ENCODE measurements around the gene SLC5A11. TPM values are rescaled to one million over a fixed set of nuclear protein-coding genes. Genes with fewer than 3 reads are reported as not detected.

Gene SLC5A11
- polyA plus RNA-seq, 1 experiment: not detected

- POLR2A ChIA-PET: no interaction called here
- Histone ChIP-seq H3K27ac (ENCODE audit: low read depth, low read length) (no peak overlapping the region), H3K9me3 (ENCODE audit: control insufficient read depth, insufficient read depth, low read length) (no peaks in the 10 kb centered on the region; the same call in 1 of the 2 replicates), H3K4me3 (ENCODE audit: low read depth, low read length) (no peak overlapping the region), H3K27me3 (ENCODE audit: control insufficient read depth, insufficient read depth, low read length) (no peaks in the 10 kb centered on the region)
- CTCF ChIA-PET: interaction anchor here (0.6 to 1.9 kb wide), 3 partner anchors 9 to 298 kb away, joined by 3 to 8 read pairs (median 4); no protein-coding TSS in a partner anchor
- TF ChIP-seq CTCF (IDR thresholded peaks at IDR 0.05; ENCODE audit: low read depth, low read length): no peak
- DNase-seq (ENCODE audit: low read depth, low spot score): no peak
Observed at GRCh38 chr16:24825696-24826095, 20.1 kb upstream of the SLC5A11 start.

GRCh38 chr16:24826096-24826690 is 19.6 kb upstream of the SLC5A11 start:
- POLR2A ChIA-PET: no interaction called here
- no peaks in the 10 kb centered on the region for H3K27me3 ChIP-seq (ENCODE audit: control insufficient read depth, insufficient read depth, low read length)
- no peaks in the 10 kb centered on the region; the same call in 1 of the 2 replicates for H3K9me3 ChIP-seq (ENCODE audit: control insufficient read depth, insufficient read depth, low read length)
- H3K4me3 ChIP-seq (ENCODE audit: low read depth, low read length): no peak overlapping the region
- TF ChIP-seq CTCF (IDR thresholded peaks at IDR 0.05; ENCODE audit: low read depth, low read length): no peak
- no peak overlapping the region for H3K27ac ChIP-seq (ENCODE audit: low read depth, low read length)
- CTCF ChIA-PET: interaction anchor here (0.6 to 1.9 kb wide), 4 partner anchors 8 to 299 kb away, joined by 3 to 8 read pairs (median 6); no protein-coding TSS in a partner anchor
- DNase-seq (ENCODE audit: low read depth, low spot score): no peak

- H3K4me3 ChIP-seq (ENCODE audit: low read depth, low read length): no peak overlapping the region
- H3K9me3 ChIP-seq (ENCODE audit: control insufficient read depth, insufficient read depth, low read length): no peaks in the 10 kb centered on the region; the same call in 1 of the 2 replicates
- DNase-seq (ENCODE audit: low read depth, low spot score): no peak
- no peak overlapping the region for H3K27ac ChIP-seq (ENCODE audit: low read depth, low read length)
- ChIA-PET CTCF (interaction anchor here (1.9 kb wide), 1 partner anchor 247 kb away, joined by 4 read pairs; no protein-coding TSS in a partner anchor), POLR2A (interaction anchor here (0.7 kb wide), 1 partner anchor 193 kb away, joined by 3 read pairs; no protein-coding TSS in a partner anchor)
- no peaks in the 10 kb centered on the region for H3K27me3 ChIP-seq (ENCODE audit: control insufficient read depth, insufficient read depth, low read length)
- TF ChIP-seq CTCF (IDR thresholded peaks at IDR 0.05; ENCODE audit: low read depth, low read length): no peak
Observed at GRCh38 chr16:24826817-24827566, 18.8 kb upstream of the SLC5A11 start.

- no peak for DNase-seq (ENCODE audit: low read depth, low spot score)
- ChIA-PET POLR2A (no interaction called here), CTCF (no interaction called here)
- Histone ChIP-seq H3K27me3 (ENCODE audit: control insufficient read depth, insufficient read depth, low read length) (no peaks in the 10 kb centered on the region), H3K9me3 (ENCODE audit: control insufficient read depth, insufficient read depth, low read length) (no peaks in the 10 kb centered on the region), H3K27ac (ENCODE audit: low read depth, low read length) (no peak overlapping the region), H3K4me3 (ENCODE audit: low read depth, low read length) (no peak overlapping the region)
- TF ChIP-seq CTCF (IDR thresholded peaks at IDR 0.05; ENCODE audit: low read depth, low read length): no peak
Observed at GRCh38 chr16:24829153-24829552, 16.6 kb upstream of the SLC5A11 start.

- no peak overlapping the region for H3K4me3 ChIP-seq (ENCODE audit: low read depth, low read length)
- CTCF ChIA-PET: no interaction called here
- no peaks in the 10 kb centered on the region for H3K27me3 ChIP-seq (ENCODE audit: control insufficient read depth, insufficient read depth, low read length)
- TF ChIP-seq CTCF (IDR thresholded peaks at IDR 0.05; ENCODE audit: low read depth, low read length): no peak
- no peaks in the 10 kb centered on the region for H3K9me3 ChIP-seq (ENCODE audit: control insufficient read depth, insufficient read depth, low read length)
- POLR2A ChIA-PET: no interaction called here
- H3K27ac ChIP-seq (ENCODE audit: low read depth, low read length): no peak overlapping the region
- DNase-seq (ENCODE audit: low read depth, low spot score): no peak
Observed at GRCh38 chr16:24833352-24833751, 12.4 kb upstream of the SLC5A11 start.

Data from AG04450 (cell line).